GM21723 (cell line): ENCODE data around the gene DDR2.

Experiments used
- ATAC-seq: cut with Tn5 transposase; IDR thresholded peaks from one replicate; pipeline ENCODE4 v1.9.1; 2021; ENCODE audit warnings: mild to moderate bottlenecking, moderate library complexity; ENCODE audit not compliant: unreplicated experiment

DDR2 gene

GRCh38 chr1:162629077-162629627, 3.1 kb upstream of the DDR2 start:
- ATAC-seq = no peak

DNA sequence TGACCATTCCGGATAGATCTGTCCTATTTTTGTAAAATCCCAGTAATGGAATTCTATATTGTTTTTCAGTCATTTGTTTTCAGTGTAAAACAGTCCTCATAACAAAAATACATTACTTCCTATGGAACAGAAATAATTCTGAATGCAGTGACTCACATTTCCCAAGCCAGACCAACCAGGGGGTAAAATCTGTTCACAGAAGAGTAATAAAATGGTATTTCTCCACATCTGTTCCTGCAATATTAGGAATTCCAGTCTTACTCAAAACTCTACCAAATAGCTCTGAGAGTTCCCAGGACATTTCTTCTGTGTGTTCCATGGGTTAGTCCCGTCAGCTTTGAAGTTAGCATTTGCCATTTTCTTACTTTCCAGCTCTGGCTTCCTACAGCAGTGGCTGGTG, 2.6 kb upstream of the DDR2 start:
- ATAC-seq = no peak

- no peak for ATAC-seq
These were observed 595 bp upstream of the DDR2 start for GRCh38 chr1:162631546-162632191.

- no peak for ATAC-seq
These were observed 425 bp downstream of the DDR2 start for GRCh38 chr1:162632698-162633080.

- ATAC-seq = peak; percentile 61
These were observed 958 bp downstream of the DDR2 start for GRCh38 chr1:162633081-162633762.

DNA sequence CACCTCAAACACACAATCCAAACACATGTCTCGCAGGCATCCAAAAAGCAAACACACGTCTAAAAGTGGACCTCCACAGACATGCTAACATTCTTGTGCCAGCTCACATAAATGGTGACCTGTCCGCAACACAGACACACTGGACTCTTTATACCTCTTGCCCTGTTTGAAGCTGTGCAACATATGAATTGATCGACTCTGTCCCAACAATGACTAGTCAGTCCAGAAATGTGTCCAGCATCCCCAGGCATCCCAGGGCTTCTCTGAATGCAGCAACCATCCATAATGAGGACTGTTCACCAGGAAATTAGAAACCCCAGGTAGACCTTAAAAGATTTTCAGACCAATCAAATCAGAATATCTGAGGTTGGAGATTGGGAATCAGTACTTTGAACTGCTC, 3.2 kb downstream of the DDR2 start:
- ATAC-seq = no peak

DNA sequence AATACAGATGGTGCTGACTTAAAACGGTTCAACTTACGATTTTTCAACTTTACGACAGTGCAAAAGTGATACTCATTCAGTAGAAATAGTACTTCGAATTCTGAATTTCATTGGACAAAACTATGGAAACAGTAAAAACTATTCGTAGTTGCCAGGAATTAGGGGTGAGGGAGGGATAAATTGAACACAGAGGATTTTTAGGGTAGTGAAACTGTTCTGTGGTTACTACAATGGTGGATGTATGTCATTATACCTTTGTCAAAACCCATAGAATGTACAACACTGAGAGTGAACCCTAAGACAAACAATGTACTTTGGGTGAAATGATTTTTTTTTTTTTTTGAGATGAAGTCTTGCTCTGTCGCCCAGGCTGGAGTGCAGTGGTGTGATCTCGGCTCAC, 7.5 kb downstream of the DDR2 start:
- peak; percentile 55 for ATAC-seq

GRCh38 chr1:162641114-162641513, 8.8 kb downstream of the DDR2 start:
- ATAC-seq = no peak

DNA sequence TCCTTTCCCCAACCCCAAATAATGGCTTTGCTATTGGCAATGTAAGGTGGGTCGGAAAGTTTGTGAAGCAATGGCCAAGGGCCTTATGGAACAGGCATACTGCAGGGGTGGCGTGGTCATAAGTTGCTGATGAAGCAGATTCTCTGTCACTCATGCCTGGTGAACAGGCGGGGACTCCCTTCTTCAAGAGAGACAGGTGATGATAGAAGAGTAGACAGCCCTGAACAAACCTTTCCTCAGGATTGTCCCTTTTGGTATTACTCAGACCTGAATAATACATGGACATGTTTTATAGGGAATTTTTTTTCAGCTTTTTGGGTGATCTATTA, 12.7 kb downstream of the DDR2 start:
- no peak for ATAC-seq

DNA sequence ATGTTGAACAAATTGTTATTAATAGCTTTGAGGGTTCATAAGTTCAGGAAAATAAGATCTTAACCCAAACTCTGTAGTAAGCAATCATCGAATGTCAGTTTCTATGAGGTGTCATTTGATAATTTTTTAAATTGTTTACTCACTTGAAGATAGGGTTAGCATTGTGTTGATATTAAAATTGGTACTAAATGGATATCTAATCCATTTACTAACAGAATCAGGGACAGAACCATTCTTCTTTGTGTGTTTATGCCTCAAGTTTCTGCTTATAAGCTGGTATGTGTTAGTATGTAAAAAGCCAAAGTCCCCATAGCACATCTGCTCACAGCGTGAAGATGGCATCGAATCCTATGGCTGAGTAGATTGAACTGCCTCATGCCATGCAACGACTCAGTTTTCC, 13.4 kb downstream of the DDR2 start:
- no peak for ATAC-seq

DNA sequence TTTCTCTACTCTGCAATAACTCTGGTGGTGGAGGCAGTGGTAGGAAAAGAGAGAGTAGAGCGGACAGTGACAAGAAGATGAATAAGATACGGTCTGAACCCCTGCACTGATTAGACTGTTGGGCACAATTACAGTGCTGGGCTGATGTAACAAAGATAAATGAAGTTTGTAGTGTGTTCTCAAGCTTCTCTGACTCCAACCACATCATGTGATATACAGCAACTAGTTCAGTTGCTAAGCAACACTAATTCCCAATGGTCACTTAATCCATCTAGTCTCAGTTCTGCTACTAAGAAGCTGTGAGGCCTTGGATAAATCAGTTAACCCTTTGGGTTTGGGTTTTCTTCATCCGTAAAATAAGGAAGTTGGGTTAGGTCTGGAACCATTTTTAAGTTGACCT, 17.3 kb downstream of the DDR2 start:
- no peak for ATAC-seq

GRCh38 chr1:162654915-162655620, 22.8 kb downstream of the DDR2 start:
- no peak for ATAC-seq

DNA sequence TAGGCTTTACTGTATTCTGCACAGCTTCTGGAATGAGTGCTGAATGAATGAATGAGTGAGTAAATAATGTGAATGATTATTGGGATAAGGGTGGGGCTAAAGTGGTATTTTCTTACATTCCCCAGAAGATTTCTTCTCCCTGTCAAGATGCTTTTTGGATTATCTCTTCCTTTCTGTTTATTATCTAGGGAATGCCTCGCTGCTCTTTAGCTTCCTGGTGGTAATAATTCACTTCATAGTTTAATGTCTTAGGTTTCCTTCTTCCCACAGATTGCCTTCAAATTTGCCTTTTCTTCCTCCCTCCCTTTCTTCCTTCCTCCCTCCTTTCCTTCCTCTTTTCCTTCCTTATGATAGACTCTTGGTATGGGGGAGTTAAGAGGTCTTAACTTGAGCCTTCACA, 24.0 kb downstream of the DDR2 start:
- no peak for ATAC-seq

DNA sequence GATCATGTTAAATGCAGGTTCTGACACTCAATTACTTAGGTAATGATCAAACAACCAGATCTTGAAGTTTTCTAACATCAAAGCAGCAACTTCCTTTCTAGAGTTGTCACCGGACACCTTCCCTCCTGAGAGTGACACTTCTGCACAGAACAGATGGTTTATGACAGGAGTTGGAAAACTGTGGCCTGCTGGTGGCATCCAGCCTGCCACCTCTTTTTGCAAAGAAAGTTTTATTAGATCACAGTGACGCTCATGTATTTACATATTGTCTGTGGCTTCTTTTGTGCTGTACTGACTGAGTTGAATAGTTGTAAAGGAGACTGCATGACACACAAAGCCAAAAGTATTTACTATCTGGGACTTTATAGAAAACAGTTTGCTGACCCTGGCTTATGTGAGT, 28.3 kb downstream of the DDR2 start:
- ATAC-seq = no peak

GRCh38 chr1:162661336-162661735, 29.1 kb downstream of the DDR2 start:
- ATAC-seq = no peak

DNA sequence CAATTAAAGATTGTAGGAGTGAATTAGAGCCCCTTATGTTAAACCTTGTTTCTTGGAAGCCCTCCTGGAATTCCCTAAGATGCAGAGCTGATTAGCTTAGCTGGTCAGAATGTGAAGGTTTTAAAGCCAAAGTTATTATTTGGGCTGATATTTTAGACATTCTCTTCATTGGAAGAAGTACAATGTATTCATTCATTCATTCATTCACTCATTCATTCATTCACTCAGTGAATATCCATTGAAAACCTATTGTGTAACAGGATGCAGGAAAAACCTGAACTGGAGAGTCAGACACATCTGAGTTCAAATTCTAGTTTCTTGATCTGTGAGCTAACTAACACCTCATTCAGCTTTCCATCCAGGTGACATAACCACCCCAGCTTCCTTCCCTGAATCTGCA, 29.7 kb downstream of the DDR2 start:
- ATAC-seq = no peak

- ATAC-seq = no peak
These were observed 30.8 kb downstream of the DDR2 start for GRCh38 chr1:162663086-162663485.

DNA sequence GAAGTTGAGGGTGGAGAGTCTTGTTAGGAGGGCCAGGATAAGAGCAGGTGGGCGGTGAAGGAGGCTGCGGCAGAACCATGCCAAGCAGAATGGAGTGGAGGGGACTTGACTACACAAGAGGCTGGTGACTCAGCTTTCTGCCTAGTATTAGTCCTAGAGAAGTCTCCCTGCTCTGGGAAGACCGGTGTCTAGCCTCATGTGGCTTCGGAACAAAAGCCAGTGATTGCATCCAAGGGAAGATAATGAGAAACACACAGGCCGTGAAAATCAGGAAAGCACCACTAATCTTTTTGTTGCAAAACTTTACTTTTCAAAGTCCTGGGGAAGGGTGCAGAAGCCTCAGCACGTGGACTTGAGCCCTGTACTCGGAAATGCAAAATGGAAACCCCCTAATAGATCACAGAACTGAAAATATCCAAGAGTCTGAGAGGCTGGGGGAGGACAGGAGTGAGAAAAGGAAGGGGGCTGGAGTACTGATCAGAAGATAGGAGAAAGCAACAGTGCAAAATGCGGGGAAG, 31.4 kb downstream of the DDR2 start:
- ATAC-seq = no peak

DNA sequence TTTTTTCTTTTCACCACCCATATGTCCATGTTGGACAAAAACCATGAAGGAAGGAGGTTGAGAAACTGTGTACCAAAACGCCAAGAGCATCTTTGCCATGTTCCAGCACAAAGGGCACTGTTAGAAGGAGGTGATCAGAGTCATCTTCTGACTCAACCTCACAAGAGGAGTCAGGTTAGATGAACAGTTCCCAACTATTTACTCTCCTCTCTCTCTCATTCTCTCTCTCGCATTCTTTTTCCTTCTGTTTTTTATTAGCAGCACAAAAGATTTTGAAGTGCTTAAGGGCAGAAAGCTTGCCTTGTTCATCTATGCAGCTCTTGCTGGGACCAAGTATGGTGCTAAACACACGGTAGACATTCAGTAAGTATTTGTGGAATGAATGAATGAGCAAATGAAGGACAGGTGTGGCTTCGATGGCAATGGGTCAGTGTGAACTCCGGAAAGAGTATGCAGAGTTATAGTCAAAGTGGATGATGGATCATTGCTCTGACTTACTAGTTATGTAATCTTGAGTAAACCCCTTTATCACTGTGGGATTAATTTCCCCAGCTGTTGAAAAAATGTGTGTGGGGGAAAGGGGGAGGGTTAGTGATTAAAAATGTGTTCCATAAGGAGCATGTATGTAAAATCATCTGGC, 33.9 kb downstream of the DDR2 start:
- ATAC-seq = no peak

DNA sequence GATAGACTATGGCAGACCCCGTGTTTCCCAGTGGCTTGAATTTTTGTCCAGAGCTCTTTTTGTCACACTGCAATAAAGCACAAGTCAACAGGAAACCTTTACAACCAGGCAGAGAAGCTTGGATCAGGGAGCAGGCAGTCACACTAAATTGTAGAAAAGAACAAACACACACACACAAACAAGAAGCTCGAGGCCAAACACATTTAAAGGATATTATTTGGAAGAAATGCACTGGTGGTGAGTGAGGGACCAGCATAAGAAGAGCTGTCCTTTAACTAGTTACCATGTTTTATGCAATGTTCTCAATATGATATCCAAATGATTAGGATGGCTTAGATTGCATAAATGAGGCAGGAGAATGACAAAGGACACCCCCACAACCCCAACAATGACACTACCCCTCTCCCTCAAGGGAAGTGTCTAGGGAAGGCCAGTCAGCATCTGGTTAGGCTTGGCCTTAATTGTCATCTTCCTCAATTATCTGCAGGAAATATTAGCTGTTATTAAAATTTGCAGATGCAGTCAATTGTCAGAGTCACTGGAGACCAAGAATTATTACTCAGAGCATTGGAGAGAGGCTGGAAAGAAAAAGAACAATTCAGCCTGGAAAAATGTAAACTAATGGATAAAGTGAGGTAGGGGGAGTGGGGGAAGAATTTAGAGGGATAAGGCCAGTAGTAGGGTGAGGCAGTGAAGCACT, 35.3 kb downstream of the DDR2 start:
- ATAC-seq = no peak
